Hematopoietic multipotent progenitor cell treated with erythropoietin and hydrocortisone succinate and interleukin-3 and kit ligand, for 8 days (in vitro differentiated cells): ENCODE data around the gene MIA2.
"Not testable (repeated sequence)": the region's sequence is repeated elsewhere in the genome, so short reads cannot be mapped to it uniquely, and the experiment has no call there.

Source experiments
- DNase-seq: peaks from one replicate; pipeline ENCODE4 v3.0.0-alpha.2; 2015

Gene MIA2

GRCh38 chr14:39230416-39231035 is 3.2 kb upstream of the MIA2 start:
- no peak for DNase-seq

- peak; percentile 78 for DNase-seq
These were observed 1.8 kb upstream of the MIA2 start for GRCh38 chr14:39231751-39232553.

DNA sequence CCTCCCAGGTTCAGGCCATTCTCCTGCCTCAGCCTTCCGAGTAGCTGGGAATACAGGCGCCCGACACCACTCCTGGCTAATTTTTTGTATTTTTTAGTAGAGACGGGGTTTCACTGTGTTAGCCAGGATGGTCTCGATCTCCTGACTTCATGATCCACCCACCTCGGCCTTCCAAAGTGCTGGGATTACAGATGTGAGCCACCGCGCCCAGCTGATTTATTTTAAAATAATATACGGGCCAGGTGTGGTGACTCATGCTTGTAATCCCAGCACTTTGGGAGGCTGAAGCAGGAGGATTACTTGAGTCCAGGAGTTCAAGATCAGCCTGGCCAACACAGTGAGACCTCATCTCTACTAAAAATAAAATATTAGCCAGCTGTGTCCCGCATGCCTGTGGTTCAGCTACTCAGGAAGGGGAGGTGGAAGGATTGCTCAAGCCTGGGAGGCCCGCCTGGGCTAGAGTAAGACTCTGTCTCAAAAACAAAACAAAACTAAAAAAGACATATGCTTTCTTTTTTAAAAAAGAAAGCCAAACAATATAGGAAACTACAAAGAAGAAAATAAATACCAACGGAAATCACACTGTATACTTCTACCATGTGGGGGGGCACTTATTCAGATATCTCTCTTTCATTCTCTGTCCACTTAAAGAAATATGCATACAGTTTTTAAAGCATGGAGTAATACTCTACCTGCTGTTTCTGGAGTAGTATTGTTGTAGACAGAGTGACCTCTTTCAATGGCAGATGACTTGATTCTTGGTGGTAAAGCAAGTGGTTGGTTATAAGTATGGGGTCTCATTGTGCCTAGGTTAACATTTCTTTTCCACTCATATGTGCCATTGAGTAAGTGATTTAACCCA is 930 bp upstream of the MIA2 start:
- no peak for DNase-seq

GRCh38 chr14:39234986-39235385 is 1.3 kb downstream of the MIA2 start:
- not testable (repeated sequence) for DNase-seq

GRCh38 chr14:39235466-39235865 is 1.8 kb downstream of the MIA2 start:
- DNase-seq: not testable (repeated sequence)

DNA sequence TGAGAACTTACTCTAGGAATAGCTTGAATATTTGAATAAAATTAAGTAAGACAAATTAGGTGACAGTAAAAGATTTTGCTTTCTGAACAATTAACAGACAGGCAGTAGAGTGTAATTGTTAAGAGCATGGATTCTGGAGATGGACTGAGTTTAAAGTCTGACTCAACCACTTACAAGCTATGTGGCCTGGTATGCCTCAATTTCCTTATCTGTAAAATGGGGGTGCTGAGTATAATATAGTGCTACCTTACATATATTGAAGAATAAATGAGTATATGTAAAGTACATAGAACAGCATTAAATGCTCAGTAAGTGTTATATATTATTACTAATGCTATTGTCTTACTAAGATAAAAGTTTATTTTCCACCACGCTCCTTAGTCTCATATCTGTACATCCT is 7.1 kb downstream of the MIA2 start:
- no peak for DNase-seq

DNA sequence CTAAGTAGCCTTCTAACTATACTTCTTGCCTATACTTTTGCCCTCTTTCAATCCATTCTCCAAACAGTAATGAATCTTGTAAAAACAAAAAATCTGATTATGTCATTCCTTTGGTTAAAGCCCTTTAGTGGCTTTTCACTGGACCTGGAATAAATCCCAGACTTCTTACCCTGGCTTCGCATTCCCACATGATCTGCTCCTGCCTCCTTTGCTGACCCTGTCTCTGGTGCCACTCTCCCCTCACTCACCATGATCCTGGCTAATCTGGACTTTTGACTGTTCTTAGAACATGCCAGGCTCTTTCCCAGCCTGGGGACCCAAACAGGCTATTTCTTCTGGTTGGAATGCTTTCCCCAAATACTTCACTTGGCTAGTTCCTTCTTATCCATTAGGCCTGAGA is 7.9 kb downstream of the MIA2 start:
- DNase-seq: no peak

DNA sequence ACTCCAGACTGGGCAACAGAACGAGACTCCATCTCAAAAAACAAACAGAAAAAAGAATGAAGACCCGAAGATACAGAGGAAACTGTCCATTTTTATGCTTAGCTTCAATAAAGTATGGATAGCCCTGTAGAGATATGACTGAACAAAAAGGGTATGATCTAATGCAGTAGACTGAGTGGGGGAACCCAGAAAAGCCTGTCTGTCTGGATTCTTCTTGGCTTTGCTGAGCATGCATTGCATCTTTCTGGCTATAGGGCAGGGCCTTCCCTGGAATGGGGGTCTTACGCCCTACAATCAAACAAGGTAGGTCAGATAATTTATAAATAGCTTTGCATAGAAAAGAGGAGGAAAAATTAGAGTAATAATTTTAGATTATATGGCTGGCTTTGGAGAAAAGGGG is 10.1 kb downstream of the MIA2 start:
- no peak for DNase-seq

GRCh38 chr14:39246618-39247017 is 12.9 kb downstream of the MIA2 start:
- DNase-seq: no peak

GRCh38 chr14:39247256-39247655 is 13.5 kb downstream of the MIA2 start:
- no peak for DNase-seq

DNA sequence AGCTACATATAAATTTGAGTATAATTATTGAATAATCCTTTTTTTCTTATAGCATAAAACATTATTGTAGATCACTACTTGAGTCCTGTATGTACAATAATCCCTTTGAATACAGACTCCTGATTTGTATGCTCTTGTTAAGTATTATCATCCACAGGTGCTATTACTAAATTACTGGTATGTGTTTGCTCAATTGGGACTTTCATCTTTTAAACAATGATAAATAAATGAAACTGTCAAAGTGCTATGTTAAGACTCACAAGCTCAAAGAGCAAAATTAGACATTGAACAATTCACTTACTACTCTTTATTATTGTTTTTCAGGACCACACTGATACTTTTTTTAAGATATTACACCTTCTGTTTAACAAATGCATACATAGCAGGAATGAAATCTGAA is 17.8 kb downstream of the MIA2 start:
- DNase-seq: no peak

DNA sequence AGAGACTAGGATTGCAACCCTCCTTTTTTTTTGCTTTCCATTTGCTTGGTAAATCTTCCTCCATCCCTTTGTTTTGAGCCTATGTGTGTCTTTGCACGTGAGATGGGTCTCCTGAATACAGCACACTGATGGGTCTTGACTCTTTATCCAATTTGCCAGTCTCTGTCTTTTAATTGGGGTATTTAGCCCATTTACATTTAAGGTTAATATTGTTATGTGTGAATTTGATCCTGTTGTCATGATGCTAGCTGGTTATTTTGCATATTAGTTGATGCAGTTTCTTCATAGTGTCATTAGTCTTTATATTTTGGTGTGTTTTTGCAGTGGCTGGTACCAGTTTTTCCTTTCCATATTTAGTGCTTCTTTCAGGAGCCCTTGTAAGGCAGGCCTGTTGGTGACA is 23.7 kb downstream of the MIA2 start:
- not testable (repeated sequence) for DNase-seq

DNA sequence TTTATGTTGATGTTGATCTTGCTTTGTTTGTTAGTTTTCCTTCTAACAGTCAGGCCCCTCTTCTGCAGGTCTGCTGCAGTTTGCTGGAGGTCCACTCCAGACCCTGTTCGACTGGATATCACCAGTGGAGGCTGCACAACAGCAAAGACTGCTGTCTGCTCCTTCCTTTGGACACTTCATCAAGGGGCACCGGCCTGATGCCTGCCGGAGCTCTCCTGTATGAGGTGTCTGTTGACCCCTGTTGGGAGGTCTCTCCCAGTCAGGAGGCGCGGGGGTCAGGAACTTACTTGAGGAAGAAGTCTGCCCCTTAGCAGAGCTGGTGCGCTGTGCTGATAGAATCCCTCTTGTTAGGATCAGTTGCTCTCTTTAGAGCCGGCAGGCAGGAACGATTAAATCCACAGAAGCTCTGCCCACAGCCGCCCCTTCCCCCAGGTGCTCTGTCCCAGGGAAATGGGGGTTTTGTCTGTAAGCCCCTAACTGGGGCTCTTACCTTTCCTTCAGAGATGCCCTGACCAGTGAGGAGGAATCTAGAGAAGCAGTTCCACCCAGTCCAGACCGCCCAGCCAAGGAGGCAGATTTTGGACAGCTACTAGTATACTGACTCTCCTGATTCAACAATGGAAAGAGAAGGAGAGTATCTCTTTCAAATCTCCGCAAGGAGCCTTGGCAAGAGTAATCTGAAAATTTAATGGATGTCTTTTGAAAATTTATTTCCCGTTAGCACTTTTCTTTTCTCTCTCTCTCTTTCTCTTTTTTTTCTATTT is 25.2 kb downstream of the MIA2 start:
- DNase-seq: no peak

GRCh38 chr14:39260161-39260560 is 26.4 kb downstream of the MIA2 start:
- DNase-seq: not testable (repeated sequence)

- not testable (repeated sequence) for DNase-seq
These were observed 28.5 kb downstream of the MIA2 start for GRCh38 chr14:39262214-39262613.

GRCh38 chr14:39264057-39264456 is 30.3 kb downstream of the MIA2 start:
- no peak for DNase-seq

GRCh38 chr14:39264558-39264957 is 30.8 kb downstream of the MIA2 start:
- DNase-seq: no peak

- no peak for DNase-seq
These were observed 31.3 kb downstream of the MIA2 start for GRCh38 chr14:39265033-39265432.

GRCh38 chr14:39265806-39266524 is 32.2 kb downstream of the MIA2 start:
- peak; percentile 30 for DNase-seq

GRCh38 chr14:39266525-39266870 is 32.8 kb downstream of the MIA2 start:
- no peak for DNase-seq

GRCh38 chr14:39266871-39267607 is 33.3 kb downstream of the MIA2 start:
- peak; percentile 84 for DNase-seq

GRCh38 chr14:39267608-39268005 is 33.9 kb downstream of the MIA2 start:
- DNase-seq: peak; percentile 42
